CD8-positive, alpha-beta memory T cell (primary cell): Measurements from ENCODE around the gene ORAI1. TPM values are rescaled to one million over a fixed set of nuclear protein-coding genes. Genes with fewer than 3 reads are reported as not detected.
"Not testable (repeated sequence)": the region's sequence is repeated elsewhere in the genome, so short reads cannot be mapped to it uniquely, and the experiment has no call there.

Source experiments
- CTCF ChIA-PET: fragments of 350-600 bp; sonication (Branson Sonifier 250); formaldehyde crosslinking; loops from one replicate; lab custom pipeline; 2021; ENCODE audit warnings: antibody characterized with exemption; lab: Charles Lee
- POLR2A ChIA-PET: fragments of 350-600 bp; sonication (Branson Sonifier 250); formaldehyde crosslinking; loops from one replicate; lab custom pipeline; 2021; ENCODE audit warnings: antibody characterized with exemption; lab: Charles Lee
- DNase-seq, 5 donors: peaks; one replicate each; pipeline versions ENCODE4 v3.0.0 to v3.0.0-alpha.2; 2020 to 2022; ENCODE audit warnings: mixed read lengths in 1 of 5
- H3K27ac ChIP-seq: one replicate; pipeline ENCODE4 v1.7.0; 2013; ENCODE audit warnings: low read depth, mild to moderate bottlenecking, low read length, moderate library complexity
- H3K27me3 ChIP-seq: 2 replicates; pipeline ENCODE4 v1.7.0; 2013; ENCODE audit warnings: low read length, mild to moderate bottlenecking; ENCODE audit not compliant: insufficient read depth, poor library complexity, severe bottlenecking
- H3K36me3 ChIP-seq: 2 replicates; pipeline ENCODE4 v1.7.0; 2013; ENCODE audit warnings: mild to moderate bottlenecking, low read length, moderate library complexity; ENCODE audit not compliant: insufficient read depth
- H3K4me1 ChIP-seq: 2 replicates; pipeline ENCODE4 v1.7.0; 2013; ENCODE audit warnings: mild to moderate bottlenecking, low read length, moderate library complexity; ENCODE audit not compliant: insufficient read depth
- H3K4me3 ChIP-seq: 2 replicates; pipeline ENCODE4 v1.7.0; 2013; ENCODE audit warnings: mild to moderate bottlenecking, low read length
- H3K9me3 ChIP-seq: 2 replicates; pipeline ENCODE4 v1.7.0; 2013; ENCODE audit warnings: mild to moderate bottlenecking, low read length
- H3K27ac Mint-ChIP-seq, 8 donors: one replicate each; pipeline ENCODE4 v1.8.0; 2020 to 2021; ENCODE audit warnings: mixed read lengths in 8 of 8, mild to moderate bottlenecking in 6 of 8, inconsistent platforms in 3 of 8, moderate library complexity in 3 of 8
- H3K27me3 Mint-ChIP-seq, 2 donors: one replicate each; pipeline ENCODE4 v1.8.0; 2020 to 2021; ENCODE audit warnings: mixed read lengths in 2 of 2, mild to moderate bottlenecking in 1 of 2, moderate library complexity in 1 of 2
- H3K36me3 Mint-ChIP-seq, 3 donors: one replicate each; pipeline ENCODE4 v1.8.0; 2020 to 2021; ENCODE audit warnings: mixed read lengths in 3 of 3, inconsistent platforms in 1 of 3, mild to moderate bottlenecking in 1 of 3
- H3K4me1 Mint-ChIP-seq, 3 donors: one replicate each; pipeline ENCODE4 v1.8.0; 2020 to 2021; ENCODE audit warnings: mixed read lengths in 3 of 3, inconsistent platforms in 1 of 3, mild to moderate bottlenecking in 1 of 3
- H3K4me3 Mint-ChIP-seq, 7 donors: one replicate each; pipeline ENCODE4 v1.8.0; 2020 to 2021; ENCODE audit warnings: mixed read lengths in 7 of 7, mild to moderate bottlenecking in 6 of 7, moderate library complexity in 4 of 7, inconsistent platforms in 2 of 7
- H3K9me3 Mint-ChIP-seq, 5 donors: one replicate each; pipeline ENCODE4 v1.8.0; 2020 to 2022; ENCODE audit warnings: mixed read lengths in 5 of 5, mild to moderate bottlenecking in 3 of 5, moderate library complexity in 2 of 5, inconsistent platforms in 1 of 5
- polyA plus RNA-seq: library from polyadenylated mRNA; unstranded; fragments of 300-500 nt; fragmentation: Illumina TruSeq; gene quantifications from one replicate; pipeline ENCODE4 v1.2.3, GENCODE V29; 2021
- total RNA-seq, 2 experiments: library from RNA; stranded (reverse); gene quantifications; one replicate each; pipeline ENCODE4 v1.2.3, GENCODE V29; 2021

ORAI1 gene
- total and polyA plus RNA-seq, 3 experiments from 2014 or later = 61.9 to 237 (median 64.7) TPM

DNA sequence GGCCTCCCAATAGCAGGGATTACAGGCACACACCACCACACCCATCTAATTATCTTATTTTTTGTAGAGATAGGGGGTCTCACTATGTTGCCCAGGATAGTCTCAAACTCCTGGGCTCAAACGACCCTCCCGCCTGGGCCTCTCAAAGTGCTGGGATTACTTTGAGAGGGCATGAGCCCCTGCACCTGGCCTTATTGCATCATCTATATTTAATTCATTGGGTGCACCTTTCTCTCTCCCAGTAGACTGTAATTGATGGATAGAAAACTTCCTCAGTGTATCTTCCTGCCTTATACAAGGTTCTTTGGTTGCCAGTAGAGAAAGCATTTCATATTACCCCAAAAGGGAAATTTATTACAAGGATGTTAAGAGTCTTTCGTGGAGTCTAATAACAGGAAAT, 52.0 kb downstream of the ORAI1 start:
- H3K9me3 Mint-ChIP-seq = no peaks in the 10 kb centered on the region
- peaks cover 0 to 4% of the 10 kb centered on the region in 2 donors for H3K27me3 Mint-ChIP-seq
- H3K4me3 Mint-ChIP-seq = no peak overlapping the region
- H3K4me1 Mint-ChIP-seq = peaks cover 10 to 15% (median 14%) of the 10 kb centered on the region in 3 donors
- CTCF ChIA-PET = interaction anchor here (1.6 to 7.0 kb wide), 3 partner anchors 8 to 125 kb away, joined by 4 to 57 read pairs (median 5); partner anchors contain the start of genes MORN3 and RHOF
- no peak overlapping the region for H3K4me3 ChIP-seq
- POLR2A ChIA-PET = interaction anchor here (0.6 kb wide), 2 partner anchors 126 to 139 kb away, joined by 4 to 8 read pairs; no protein-coding TSS in a partner anchor
- no peaks in the 10 kb centered on the region for H3K27me3 ChIP-seq
- no peak for DNase-seq
- peak overlapping the region in 4 of 8 donors; percentile 40 to 88 (median 76) for H3K27ac Mint-ChIP-seq
- no peaks in the 10 kb centered on the region for H3K9me3 ChIP-seq
- H3K4me1 ChIP-seq = peaks cover 4% of the 10 kb centered on the region
- H3K36me3 ChIP-seq = no peaks in the 10 kb centered on the region
- no peaks in the 10 kb centered on the region for H3K36me3 Mint-ChIP-seq
- no peak overlapping the region for H3K27ac ChIP-seq

DNA sequence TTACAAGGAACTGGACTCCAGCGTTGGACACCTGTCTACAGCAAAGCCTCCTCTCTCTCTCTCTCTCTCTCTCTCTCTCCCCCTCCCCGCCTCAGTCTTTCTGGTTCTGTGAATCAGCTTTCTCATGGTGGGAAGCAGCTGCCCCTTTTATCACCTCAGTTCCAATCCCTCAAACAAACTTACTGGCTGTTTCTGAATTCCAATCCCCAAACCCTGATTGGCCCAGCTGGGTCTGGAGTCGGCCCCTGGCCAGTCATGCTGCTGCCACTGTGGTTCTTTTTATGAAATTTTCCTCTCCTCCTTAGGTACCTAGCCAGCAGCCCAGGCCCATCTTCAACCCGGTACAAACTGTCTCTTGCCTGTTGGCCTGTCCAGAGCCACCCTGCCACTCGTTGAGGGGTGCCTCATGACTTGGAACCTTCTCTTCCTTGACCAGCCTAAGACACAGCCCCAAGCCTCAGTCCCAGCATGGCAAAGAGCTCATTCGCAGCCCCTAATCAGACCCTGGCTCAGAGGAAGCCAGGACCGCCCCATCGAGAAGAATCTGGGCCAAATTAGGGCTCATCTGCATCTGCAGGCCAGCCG, 52.5 kb downstream of the ORAI1 start:
- peak overlapping the region in 1 of 7 donors; percentile 24 for H3K4me3 Mint-ChIP-seq
- DNase-seq = no peak
- peaks cover 3% of the 10 kb centered on the region for H3K4me1 ChIP-seq
- no peaks in the 10 kb centered on the region for H3K36me3 Mint-ChIP-seq
- CTCF ChIA-PET = interaction anchor here (1.6 to 9.0 kb wide), 4 partner anchors 8 to 126 kb away, joined by 4 to 71 read pairs (median 31); partner anchors contain the start of genes MORN3, ORAI1 and RHOF
- peaks cover 6 to 11% (median 9%) of the 10 kb centered on the region in 3 donors for H3K4me1 Mint-ChIP-seq
- no peaks in the 10 kb centered on the region for H3K9me3 ChIP-seq
- no peak overlapping the region for H3K4me3 ChIP-seq
- no peaks in the 10 kb centered on the region for H3K27me3 ChIP-seq
- POLR2A ChIA-PET = interaction anchor here (0.6 kb wide), 1 partner anchor 139 kb away, joined by 4 read pairs; no protein-coding TSS in a partner anchor
- H3K27ac ChIP-seq = no peak overlapping the region
- H3K27ac Mint-ChIP-seq = peak overlapping the region in 6 of 8 donors; percentile 7 to 88 (median 59)
- H3K36me3 ChIP-seq = no peaks in the 10 kb centered on the region
- H3K27me3 Mint-ChIP-seq = peaks cover 0 to 4% of the 10 kb centered on the region in 2 donors
- no peaks in the 10 kb centered on the region for H3K9me3 Mint-ChIP-seq

- DNase-seq = not testable (repeated sequence)
These were observed 53.4 kb downstream of the ORAI1 start for GRCh38 chr12:121679661-121680197.

GRCh38 chr12:121688966-121689365, 62.6 kb downstream of the ORAI1 start:
- ChIA-PET POLR2A (interaction anchor here (0.6 kb wide), 1 partner anchor 108 kb away, joined by 3 read pairs; no protein-coding TSS in a partner anchor), CTCF (interaction anchor here (1.2 to 1.9 kb wide), 2 partner anchors 17 to 106 kb away, joined by 4 to 14 read pairs; partner anchors contain the start of gene RHOF)
- DNase-seq = no peak
- H3K4me1 Mint-ChIP-seq = peaks cover 7 to 10% (median 8%) of the 10 kb centered on the region in 3 donors
- no peaks in the 10 kb centered on the region for H3K36me3 Mint-ChIP-seq
- Histone ChIP-seq H3K4me1 (peaks cover 5% of the 10 kb centered on the region), H3K36me3 (no peaks in the 10 kb centered on the region), H3K27me3 (no peaks in the 10 kb centered on the region), H3K4me3 (no peak overlapping the region), H3K9me3 (no peaks in the 10 kb centered on the region), H3K27ac (no peak overlapping the region)
- peak overlapping the region in 2 of 8 donors; percentile 59 to 73 for H3K27ac Mint-ChIP-seq
- peaks cover 0 to 2% of the 10 kb centered on the region in 2 donors for H3K27me3 Mint-ChIP-seq
- H3K9me3 Mint-ChIP-seq = no peaks in the 10 kb centered on the region
- peak overlapping the region in 1 of 7 donors; percentile 49 for H3K4me3 Mint-ChIP-seq

More at GRCh38 chr12:121679661-121680197, 53.4 kb downstream of the ORAI1 start:
- H3K4me1 Mint-ChIP-seq, H3K36me3 Mint-ChIP-seq, H3K36me3 ChIP-seq, H3K27me3 ChIP-seq, H3K4me1 ChIP-seq, H3K27ac ChIP-seq, H3K9me3 Mint-ChIP-seq, H3K9me3 ChIP-seq, H3K4me3 ChIP-seq, H3K27me3 Mint-ChIP-seq, POLR2A ChIA-PET, H3K4me3 Mint-ChIP-seq: not testable (repeated sequence)
- H3K27ac Mint-ChIP-seq = peak overlapping the region in 3 of 8 donors; percentile 36 to 88 (median 68)
- CTCF ChIA-PET = interaction anchor here (0.9 to 9.0 kb wide), 7 partner anchors 9 to 201 kb away, joined by 3 to 71 read pairs (median 11); partner anchors contain the start of genes MORN3, ORAI1 and RHOF

DNA sequence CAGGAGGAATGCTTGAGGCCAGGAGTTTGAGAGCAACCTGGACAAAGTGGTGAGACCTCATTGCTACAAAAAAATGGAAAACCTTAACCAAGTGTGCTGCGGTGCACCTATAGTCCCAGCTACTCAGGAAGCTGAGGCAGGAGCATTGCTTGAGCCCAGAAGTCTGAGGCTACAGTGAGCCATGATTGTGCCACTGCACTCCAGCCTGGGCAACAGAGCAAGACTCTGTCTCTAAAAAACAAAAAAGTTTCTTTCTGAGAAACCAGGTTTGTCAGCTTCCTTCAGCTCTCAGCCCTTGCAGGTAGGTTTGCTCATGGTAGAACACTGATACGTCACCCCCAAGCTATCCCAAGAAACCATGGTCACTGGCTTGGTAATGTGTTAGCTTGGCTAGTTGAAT, 63.1 kb downstream of the ORAI1 start:
- Histone ChIP-seq H3K4me1 (peaks cover 5% of the 10 kb centered on the region), H3K27ac (no peak overlapping the region), H3K36me3 (no peaks in the 10 kb centered on the region), H3K4me3 (no peak overlapping the region), H3K27me3 (no peaks in the 10 kb centered on the region), H3K9me3 (no peaks in the 10 kb centered on the region)
- Mint-ChIP-seq H3K27me3 (peaks cover 0 to 2% of the 10 kb centered on the region in 2 donors), H3K36me3 (no peaks in the 10 kb centered on the region), H3K9me3 (no peaks in the 10 kb centered on the region), H3K27ac (no peak overlapping the region), H3K4me1 (peaks cover 7 to 10% (median 8%) of the 10 kb centered on the region in 3 donors), H3K4me3 (no peak overlapping the region)
- POLR2A ChIA-PET = no interaction called here
- DNase-seq = no peak
- CTCF ChIA-PET = interaction anchor here (1.2 to 1.9 kb wide), 2 partner anchors 17 to 105 kb away, joined by 4 to 14 read pairs; partner anchors contain the start of gene RHOF

Other genes starting within 250 kb of the ORAI1 start
- 10 to 100 TPM; 85.5 to 90.8 TPM for gene RNF34, start 226.4 kb upstream of the ORAI1 start, total RNA-seq
- gene RNF34, start 226.4 kb upstream of the ORAI1 start, polyA plus RNA-seq = 72.1 TPM
- gene KDM2B, start 45.5 kb upstream of the ORAI1 start, total RNA-seq = 10 to 100 TPM; 63.2 to 64.0 TPM
- gene KDM2B, start 45.5 kb upstream of the ORAI1 start, polyA plus RNA-seq = 18.3 TPM
- gene MORN3, start 43.1 kb downstream of the ORAI1 start, total RNA-seq = 1 to 10 TPM; 1.8 to 2.5 TPM
- gene MORN3, start 43.1 kb downstream of the ORAI1 start, polyA plus RNA-seq = 6.5 TPM
- 10 to 100 TPM; 12.5 to 15.2 TPM for gene TMEM120B, start 86.2 kb downstream of the ORAI1 start, total RNA-seq
- gene TMEM120B, start 86.2 kb downstream of the ORAI1 start, polyA plus RNA-seq = 3.9 TPM
- gene RHOF, start 167.2 kb downstream of the ORAI1 start, total RNA-seq = 100 to 1,000 TPM; 145 to 152 TPM
- gene RHOF, start 167.2 kb downstream of the ORAI1 start, polyA plus RNA-seq = 139 TPM
- 10 to 100 TPM; 31.3 to 31.9 TPM for gene SETD1B, start 177.5 kb downstream of the ORAI1 start, total RNA-seq
- gene SETD1B, start 177.5 kb downstream of the ORAI1 start, polyA plus RNA-seq = 2.4 TPM
- not detected for gene HPD, start 232.3 kb downstream of the ORAI1 start, total RNA-seq
- gene HPD, start 232.3 kb downstream of the ORAI1 start, polyA plus RNA-seq = not detected